NOMO-1 treated with dmso at 0.1 percent for 144 hours (cell line): ENCODE data around the gene NR3C2.

Experiments used
- DNase-seq: peaks from one replicate; lab custom pipeline; 2025; ENCODE audit not compliant: unreplicated experiment; lab: John Stamatoyannopoulos, UW

NR3C2 gene

DNA sequence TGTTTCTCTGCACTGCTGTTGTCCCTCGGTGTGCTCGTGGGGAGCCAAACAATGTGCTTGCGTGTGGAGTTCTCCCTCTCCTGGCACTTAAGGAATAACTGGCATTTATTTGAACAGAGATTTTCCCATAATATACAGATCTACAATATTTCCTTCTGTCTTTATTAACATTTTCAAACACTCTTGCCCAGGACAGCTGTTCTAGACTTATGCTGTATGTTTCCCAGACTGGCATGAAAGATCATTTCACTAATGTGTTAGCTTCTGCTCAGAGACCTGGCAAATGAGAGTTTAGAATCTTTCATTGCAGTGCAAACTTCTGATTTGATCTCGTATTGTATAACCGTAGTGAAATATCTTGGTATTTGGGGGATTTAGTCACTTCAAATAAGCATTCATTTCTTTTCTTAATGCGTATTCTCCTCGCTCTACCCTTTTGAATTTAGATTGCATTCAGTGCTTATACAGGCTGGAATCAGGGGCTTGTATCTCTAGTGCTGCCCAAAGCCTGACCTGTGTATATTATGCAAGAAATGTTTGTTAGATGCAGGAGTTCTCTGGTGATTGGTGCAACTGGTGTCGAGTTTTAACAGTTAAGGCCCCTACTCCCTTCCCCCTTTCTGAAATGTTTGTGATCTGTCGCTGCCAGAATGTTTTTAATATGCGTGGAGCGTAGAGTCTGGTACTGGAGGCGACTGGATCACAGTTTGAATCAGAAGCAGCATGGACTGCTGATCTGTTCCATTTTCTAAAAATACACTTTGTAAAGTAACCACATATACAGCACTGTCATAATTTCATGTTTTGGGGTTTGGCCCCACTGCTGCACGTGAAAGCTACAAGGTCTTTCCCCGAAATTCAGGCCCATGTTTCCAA, 384.0 kb downstream of the NR3C2 start:
- DNase-seq: no peak

DNA sequence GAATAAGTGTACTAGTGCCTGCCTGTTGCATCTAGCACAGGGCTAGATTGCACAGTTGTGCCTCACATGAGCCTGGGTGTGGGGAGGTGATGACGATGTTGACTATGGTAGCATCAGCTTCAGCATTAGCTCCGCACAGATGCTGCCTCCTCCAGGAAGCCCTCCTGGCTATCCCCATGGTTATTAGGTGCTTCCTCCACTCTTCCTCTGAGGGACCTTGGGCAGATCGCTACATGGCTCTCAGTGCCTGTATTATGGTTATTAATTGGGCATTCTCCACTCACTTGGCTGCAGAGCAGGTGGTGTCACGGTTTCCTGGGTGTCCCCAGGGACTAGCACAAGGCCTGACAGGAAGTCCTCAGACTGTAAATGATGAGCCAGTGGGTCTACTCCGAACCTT, 384.7 kb downstream of the NR3C2 start:
- no peak for DNase-seq

DNA sequence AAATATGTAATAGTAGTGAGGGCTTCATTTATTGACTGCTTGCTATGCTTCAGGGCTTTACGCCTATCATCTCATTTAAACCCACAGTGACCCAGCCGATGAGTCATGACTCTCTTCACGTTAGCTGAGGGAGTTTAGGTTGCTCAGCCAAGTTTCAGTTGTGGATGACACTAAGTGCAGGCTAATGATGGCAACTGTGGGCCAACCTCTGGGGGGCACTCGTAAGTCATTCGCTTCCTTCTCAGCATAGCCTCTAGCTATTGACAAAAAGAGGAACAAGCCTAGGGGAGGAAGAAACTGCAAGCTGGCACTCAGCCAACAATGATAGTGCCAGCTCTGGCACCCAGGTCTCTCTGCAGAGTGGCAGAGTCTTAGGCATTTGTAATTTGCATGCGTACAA, 385.3 kb downstream of the NR3C2 start:
- peak; percentile 94 for DNase-seq

DNA sequence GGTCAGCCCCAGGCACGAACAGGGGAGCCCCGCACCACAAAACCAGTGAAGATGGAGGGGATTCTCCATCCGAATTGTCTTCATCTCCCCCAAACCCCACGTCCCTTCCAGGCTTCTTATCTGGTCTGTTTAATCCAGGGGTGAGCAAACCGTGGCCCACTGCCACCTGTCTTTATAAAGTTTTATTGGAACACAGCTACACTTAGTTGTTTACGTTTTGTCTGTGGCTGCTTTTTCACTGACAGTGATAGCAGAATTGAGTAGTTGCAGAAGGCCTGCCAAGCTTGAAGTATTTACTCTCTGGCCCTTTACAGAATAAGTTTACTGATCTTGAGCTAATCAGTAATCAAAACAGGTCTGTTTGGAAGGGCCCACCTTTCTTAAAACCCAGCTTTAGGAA, 386.4 kb downstream of the NR3C2 start:
- no peak for DNase-seq

DNA sequence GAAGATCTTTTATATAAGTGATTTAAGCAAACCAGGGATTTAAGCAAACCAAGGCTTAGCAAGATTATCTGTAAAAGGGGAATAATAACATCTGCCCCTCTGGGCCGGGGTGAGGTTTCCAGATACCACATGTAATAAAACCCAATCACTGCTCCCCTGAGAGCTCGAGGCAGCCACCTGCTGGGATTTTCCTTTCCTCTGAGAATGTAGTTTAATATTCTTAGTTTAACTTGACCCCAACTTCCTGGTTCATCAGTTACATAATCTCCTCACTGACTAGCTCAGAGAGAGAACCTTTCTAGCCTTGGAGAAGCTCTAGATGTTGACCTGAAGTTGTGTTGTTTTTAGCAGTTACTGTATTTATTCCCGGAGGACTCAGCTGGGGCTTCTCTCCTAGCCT, 387.9 kb downstream of the NR3C2 start:
- DNase-seq: no peak

DNA sequence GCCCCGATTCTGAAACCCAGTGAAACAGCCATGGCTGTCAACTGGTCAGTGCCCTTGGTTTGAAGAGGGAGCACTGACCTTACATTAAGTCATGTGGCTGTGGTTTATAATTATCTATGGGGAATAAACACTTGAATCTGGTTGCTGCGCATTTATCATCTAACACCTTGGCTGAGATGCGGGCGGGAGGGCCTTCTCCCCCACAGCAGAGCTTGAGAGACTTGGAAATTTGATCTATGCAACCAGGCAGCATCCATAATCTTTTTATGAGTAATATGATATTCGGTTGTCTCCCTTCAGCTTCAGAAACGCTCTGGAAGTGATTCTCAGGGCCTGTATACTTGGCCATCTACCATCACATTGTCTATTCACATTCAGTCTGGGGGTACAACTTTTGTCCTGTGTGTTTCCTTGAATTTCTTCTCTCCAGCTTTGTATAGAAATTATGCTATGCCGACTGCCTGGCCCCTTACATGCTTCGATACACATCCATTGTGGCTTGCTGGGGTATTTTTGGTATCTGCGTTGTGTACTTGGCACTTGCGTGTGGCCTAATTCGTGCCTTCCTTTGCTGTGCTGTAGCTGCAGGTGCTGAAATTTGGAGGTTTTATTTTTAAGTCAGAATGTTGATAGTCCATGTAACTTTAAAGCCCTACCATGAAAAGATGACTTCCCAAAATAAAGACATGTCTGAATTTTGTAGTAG, 388.8 kb downstream of the NR3C2 start:
- no peak for DNase-seq

DNA sequence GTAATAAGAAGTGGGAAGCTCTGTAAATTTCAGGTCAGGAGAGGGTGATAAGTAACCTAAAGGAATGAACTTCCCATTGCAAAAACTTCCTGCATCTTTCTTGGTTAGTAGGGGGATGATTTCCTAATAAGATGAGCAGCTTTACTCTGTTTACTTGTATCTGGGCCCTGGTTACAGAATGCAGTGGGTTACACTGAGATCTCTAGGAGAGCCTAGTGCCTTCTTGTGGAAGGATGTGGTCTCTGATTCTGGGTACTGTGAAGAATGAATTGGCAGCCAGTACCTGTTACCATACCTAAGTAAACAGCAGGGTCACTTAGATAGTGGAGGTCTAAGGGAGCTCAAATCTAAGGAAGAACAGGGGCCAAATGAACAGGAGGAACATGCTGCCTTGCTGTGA, 389.8 kb downstream of the NR3C2 start:
- no peak for DNase-seq

DNA sequence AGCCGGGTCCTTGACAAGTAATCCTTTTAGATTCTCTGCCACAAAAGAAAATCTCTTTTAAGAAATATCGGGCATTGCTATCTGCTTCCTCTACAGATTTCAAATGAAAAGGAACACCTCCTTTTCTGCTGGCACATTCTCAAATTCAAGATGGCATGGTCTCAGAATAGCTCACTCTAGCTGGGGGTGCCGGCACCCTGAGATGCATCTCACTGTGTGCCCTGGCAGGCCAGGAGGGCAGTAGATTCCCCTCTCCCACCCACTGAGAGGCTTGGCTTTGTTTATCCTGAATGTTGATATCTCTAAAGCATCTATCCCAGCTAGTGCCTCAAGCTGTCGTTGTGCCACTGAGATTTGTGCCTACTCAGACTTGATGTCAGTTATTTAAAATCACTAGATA, 390.8 kb downstream of the NR3C2 start:
- DNase-seq: no peak

DNA sequence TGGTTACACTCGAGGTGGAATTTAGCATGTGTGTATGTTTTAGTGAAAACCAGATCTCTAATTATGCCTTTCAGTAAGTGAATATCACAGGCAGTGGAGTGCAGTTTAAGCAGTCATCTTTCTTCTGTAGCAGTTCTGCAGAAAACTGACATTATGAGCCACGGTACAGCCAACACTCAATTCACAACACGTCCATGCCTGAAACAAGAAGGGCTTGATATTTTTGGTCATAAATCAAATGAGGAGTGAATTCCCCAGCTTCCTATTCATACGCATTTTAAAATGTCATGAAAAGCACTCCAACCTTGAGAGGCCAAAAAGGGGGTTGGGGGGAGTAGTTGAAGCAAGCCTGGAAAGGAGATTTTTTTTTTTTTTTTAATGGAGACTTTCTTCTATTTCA, 393.6 kb downstream of the NR3C2 start:
- DNase-seq: no peak

DNA sequence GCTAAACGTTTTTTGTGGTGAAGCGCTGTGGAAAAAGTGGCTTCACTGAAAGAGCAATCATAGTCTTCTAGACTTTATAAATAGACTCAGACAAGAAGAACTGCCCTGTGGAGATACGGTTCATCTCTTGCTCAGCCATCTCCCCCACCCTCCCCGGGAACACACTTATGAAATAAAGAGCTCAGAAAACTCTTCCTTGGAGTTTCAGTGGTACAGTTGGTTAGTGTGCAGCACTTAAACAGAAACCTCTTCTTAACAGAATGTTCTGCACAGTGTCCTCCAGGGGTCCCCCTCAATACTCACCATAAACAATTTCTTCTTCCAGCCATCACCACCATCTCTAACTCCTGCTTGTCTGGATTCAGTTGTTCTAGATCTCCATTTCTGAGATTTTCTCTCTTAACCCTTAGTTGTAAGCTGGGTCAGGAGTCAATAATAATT, 397.3 kb downstream of the NR3C2 start:
- DNase-seq: no peak

DNA sequence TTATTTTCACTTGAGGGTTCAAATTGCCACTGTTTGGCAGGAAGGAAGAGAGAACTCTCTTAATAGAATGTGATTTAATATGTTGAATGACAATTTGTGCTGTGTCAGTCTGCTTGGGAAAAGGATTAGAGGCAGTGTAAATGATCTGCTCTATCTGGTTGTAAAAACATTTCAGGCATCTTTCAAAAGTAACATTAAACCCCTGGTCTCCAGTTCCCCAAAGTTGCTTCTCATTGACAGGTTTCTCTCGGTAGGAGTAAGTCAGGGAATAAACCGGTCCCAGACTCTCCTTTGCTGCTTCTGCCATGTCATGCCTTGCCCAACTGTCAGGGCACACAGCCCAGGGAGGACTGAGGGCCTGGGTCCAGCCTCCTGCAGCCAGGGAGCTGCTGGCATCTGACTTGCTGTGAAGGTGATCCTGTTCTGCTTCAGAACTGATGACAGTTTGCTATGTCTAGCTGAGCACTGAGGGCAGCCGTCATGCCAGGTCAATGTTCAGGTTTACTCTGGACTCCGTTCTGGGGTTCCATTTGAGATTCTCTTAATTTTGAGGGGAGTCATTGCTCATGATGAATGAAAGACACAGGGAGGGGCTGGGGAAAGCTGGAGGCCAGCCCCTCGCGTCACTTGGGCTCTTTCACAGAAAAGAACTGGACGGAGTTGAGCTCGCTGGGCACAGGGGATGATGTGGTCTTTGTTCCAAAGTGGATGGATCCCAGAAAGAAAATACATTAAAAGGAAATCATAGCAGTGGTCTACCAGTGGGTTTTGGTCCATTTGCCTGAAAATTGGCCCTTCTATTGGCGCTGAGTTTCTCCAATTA, 397.9 kb downstream of the NR3C2 start:
- no peak for DNase-seq

DNA sequence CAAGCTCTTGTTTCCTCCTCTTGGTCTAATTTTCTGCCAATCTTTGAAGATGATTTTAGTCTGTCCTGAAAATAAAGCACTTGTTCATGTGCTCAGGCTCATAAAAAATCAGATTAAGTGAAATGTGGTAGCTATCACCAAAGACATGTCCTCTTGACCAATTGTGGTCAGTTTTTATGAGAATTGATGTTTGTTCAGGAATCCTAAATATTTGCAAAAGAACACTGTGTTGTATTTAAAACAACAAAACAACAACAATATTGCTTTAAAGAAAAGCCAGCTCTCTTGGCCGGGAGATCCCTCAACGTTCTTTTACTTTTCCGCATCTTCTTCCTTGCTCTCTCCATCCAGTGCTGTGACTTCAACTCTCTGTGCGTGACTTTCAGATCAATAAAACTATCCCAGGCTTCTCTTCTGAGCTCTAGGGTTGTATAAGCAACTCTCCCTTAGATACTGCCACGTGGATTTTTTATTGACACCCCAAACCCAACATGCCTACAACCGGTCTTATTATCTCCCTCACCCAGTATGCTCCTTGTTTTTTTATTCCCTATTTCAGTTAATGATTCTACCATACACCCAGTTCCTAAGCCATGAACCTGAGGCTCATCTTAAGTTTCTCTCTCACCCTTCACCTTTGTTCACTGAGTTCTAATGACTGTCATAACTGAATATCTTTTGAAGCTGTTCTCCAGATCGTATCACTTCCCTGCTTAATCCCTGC, 400.4 kb downstream of the NR3C2 start:
- DNase-seq: no peak

DNA sequence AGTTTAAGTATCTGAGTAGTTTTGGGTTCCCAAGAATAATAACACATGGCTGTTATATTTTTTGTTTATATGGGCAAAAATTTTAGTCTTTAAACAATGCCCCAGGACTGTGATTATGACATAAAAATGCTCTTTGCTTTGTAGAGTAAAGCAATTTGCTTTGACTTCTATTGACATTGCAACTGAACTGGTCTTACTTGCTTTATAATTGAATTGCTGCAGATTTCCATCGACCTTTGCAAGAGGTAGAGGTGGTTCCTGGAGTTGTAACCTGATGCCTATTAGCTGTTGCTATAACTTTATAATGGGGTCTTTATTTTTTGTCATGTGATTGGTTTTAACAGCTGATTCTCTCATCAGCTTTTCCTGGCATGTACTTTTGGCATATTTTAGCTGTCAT, 407.4 kb downstream of the NR3C2 start:
- no peak for DNase-seq

DNA sequence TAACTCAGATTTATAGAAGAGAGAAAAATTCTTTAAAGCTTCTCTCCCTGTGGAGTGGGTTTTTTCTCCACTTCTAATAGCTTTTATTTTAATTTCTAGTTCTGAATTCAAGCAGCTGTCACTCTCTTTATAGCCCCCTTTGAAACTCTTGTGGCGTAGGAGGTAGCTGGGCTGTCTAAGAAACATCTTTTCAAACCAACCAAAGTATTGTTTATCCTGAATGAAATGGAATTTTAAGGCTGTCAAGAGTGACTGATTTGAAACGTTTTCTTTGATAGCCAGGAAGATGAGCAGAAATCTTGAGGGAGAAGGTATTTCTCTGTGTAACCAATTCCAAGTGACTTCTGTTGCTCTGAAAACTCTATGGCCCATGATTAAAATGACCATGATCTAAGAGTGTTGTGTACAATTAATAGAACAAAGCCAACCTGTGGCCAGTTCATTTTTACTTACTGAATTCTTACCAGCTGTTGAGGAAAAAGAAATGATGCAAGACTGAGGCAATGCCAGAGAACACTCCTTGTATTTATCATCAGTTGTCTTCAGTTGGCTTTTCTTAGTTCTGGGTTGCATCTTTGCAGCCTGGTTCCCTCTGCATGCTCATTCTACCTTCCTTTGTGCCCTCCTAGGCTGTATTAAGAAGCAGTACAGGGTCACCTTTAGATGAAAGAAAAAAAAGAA, 411.9 kb downstream of the NR3C2 start:
- DNase-seq: no peak

DNA sequence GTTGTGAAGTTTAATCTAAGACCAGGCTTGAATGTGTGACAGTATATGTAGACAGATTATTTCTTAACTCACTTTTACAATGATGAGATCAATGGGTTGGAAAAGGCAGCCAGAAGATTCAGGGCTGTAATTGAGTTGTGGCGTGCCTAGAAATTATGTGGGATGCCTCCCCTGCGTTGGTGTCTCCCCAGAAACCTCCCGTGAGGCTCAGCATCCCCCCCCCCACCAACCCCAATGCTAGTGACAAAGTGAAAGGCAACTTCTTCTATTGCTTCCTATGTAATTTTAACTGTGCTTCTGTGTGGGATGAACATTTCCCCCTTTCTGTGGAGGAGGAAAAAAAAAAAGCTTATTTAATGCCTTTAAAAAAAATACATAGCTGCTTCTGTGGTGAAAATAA, 412.4 kb downstream of the NR3C2 start:
- DNase-seq: no peak
